ENCODE results near the gene GPLD1.
"Not testable (repeated sequence)": the region's sequence is repeated elsewhere in the genome, so short reads cannot be mapped to it uniquely, and the experiment has no call there.

DNA sequence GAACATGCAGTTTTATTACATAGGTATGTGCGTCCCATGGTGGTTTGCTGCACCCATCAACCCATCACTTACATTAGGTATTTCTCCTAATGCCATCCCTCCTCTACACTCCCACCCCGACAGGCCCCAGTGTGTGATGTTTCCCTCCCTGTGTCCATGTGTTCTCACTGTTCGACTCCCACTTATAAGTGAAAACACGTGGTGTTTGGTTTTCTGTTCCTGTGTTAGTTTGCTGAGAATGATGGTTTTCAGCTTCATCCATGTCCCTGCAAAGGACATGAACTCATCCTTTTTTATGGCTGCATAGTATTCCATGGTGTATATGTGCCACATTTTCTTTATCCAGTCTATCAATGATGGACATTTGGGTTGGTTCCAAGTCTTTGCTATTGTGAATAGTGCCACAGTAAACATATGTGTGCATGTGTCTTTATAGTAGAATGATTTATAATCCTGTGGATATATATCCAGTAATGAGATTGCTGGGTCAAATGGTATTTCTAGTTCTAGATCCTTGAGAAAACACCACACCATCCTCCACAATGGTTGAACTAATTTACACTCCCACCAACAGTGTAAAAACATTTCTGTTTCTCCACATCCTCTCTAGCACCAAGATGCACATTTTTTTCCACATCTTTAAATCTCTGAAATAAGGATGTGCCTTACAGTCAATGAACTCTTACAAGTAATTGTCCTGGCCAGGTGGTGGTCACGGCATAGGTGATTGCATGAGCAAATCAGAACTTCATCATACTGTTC, 104.8 kb downstream of the GPLD1 start:
- TF ChIP-seq, protein P1, sequence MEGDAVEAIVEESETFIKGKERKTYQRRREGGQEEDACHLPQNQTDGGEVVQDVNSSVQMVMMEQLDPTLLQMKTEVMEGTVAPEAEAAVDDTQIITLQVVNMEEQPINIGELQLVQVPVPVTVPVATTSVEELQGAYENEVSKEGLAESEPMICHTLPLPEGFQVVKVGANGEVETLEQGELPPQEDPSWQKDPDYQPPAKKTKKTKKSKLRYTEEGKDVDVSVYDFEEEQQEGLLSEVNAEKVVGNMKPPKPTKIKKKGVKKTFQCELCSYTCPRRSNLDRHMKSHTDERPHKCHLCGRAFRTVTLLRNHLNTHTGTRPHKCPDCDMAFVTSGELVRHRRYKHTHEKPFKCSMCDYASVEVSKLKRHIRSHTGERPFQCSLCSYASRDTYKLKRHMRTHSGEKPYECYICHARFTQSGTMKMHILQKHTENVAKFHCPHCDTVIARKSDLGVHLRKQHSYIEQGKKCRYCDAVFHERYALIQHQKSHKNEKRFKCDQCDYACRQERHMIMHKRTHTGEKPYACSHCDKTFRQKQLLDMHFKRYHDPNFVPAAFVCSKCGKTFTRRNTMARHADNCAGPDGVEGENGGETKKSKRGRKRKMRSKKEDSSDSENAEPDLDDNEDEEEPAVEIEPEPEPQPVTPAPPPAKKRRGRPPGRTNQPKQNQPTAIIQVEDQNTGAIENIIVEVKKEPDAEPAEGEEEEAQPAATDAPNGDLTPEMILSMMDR (conservative IDR thresholded peaks at IDR 0.05): not testable (repeated sequence)
- not testable (repeated sequence) for TF ChIP-seq ZFX (IDR thresholded peaks at IDR 0.05)
